A549 treated with Mapracorat at 1 μM for 4 hours (cell line): ENCODE results near the gene FUOM. TPM values are rescaled to one million over a fixed set of nuclear protein-coding genes. Genes with fewer than 3 reads are reported as not detected.

ENCODE experiments used
- total RNA-seq: library from RNA; stranded (reverse); fragments of 200-300 nt; extraction: Qiagen RNA extraction; gene quantifications from 5 replicates; pipeline ENCODE4 v1.2.3, GENCODE V29; 2022

Gene FUOM, protein sequence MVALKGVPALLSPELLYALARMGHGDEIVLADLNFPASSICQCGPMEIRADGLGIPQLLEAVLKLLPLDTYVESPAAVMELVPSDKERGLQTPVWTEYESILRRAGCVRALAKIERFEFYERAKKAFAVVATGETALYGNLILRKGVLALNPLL
- 14.3 to 17.4 TPM (median 16.3 TPM) in 5 replicates for total RNA-seq

DNA sequence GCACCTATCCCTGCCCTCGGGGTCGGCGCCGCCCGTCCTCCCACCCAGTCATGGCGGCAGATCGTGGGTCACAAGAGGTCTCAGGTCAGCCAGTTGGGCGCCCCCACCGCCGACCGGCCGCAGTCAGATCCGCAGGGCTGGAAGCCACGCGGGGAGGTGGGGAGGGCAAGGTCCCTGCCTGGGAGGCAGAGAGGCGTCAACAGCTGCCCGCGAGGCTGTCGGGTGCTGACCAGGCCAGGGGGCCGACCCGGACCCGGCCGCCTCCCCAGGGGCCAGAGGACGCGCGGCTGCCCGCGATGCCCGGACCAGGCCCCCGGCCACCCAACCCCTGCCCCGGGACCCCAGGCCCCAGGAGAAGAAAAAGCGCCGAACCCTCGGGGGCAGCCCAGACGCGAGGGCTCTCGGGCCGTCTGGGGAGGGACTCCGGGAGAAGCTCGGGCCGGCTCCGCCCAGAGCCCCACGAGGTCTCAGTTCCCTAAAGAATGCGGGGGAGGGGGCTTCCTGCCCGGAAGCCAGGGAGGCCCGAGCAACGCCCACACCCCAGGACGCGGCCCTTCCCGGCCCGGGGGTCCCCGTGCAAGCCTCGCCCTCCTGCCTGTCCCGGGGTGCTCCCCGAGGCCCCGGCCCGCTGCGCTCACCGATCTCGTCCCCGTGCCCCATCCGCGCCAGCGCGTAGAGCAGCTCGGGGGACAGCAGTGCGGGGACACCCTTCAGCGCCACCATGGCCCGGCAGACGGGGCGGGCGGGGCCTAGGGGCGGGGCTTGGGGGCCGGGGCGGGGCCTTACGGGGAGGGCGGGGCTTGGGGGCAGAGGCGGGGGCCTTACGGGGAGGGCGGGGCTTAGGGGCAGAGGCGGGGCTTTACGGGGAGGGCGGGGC lies at the start of gene FUOM:
Gene FUOM, minus strand, starts transcription at position 735 of the 877 bp plus-strand sequence. Its CDS starts 12 bp downstream, at position 723.

DNA sequence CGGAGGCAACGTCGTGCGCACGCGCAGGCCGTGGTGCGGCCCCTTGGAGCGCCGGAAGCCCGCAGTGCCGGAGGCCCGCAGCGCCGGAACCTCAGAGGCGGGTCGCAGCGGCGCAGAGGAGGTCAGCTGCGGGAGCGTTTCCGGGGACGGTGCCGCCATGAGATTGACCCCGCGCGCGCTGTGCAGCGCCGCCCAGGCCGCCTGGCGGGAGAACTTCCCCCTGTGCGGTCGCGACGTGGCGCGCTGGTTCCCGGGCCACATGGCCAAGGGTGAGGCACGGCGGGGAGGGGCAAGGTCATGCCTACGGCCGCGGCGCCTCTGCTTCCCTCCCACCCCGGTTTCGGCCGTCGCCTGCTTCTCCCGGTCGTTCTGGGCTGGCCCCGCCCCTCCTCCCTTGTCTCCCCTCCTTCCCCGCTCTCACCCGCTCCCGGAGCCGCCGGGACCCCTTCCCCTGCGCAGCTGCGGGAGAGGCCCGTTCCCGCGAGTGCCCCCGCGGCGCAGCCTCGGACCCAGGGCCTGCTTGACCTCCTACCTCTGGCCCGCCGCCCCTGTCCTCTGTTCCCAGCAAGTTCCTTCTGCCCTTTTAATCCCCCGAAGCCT lies 36.3 kb upstream of the FUOM start, which contains the start of gene MTG1:
Gene MTG1, plus strand, starts transcription at position 94 of the 600 bp plus-strand sequence. Its CDS starts 64 bp downstream, at position 158.

DNA sequence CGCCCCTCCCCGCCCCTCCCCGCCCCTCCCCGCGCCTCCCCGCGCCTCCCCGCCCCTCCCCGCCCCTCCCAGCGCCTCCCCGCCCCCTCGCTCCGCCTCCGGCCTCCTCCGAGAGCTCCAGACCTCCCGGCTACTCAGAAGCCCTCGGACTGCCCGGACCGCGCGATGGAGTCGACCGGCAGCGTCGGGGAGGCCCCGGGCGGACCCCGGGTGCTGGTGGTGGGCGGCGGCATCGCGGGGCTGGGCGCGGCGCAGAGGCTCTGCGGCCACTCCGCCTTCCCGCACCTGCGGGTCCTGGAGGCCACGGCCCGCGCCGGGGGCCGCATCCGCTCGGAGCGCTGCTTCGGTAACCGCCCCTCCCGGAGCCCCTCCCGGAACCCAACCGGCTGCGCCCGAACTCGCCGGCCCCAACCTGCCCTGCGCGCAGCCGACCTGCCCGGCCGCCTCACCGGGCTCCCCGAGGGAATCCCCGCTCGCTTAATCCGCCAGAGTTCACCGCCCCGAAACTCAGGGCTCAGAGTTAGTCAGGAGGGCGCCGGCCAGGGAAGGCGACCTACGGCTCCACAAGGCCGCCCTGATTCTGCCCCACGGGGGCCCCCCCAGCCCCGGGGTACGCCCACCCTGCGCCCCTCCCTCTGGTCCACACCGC lies 21.5 kb upstream of the FUOM start, which contains the start of gene PAOX:
Gene PAOX, plus strand, starts transcription at position 111 of the 649 bp plus-strand sequence. Its CDS starts 55 bp downstream, at position 166.

DNA sequence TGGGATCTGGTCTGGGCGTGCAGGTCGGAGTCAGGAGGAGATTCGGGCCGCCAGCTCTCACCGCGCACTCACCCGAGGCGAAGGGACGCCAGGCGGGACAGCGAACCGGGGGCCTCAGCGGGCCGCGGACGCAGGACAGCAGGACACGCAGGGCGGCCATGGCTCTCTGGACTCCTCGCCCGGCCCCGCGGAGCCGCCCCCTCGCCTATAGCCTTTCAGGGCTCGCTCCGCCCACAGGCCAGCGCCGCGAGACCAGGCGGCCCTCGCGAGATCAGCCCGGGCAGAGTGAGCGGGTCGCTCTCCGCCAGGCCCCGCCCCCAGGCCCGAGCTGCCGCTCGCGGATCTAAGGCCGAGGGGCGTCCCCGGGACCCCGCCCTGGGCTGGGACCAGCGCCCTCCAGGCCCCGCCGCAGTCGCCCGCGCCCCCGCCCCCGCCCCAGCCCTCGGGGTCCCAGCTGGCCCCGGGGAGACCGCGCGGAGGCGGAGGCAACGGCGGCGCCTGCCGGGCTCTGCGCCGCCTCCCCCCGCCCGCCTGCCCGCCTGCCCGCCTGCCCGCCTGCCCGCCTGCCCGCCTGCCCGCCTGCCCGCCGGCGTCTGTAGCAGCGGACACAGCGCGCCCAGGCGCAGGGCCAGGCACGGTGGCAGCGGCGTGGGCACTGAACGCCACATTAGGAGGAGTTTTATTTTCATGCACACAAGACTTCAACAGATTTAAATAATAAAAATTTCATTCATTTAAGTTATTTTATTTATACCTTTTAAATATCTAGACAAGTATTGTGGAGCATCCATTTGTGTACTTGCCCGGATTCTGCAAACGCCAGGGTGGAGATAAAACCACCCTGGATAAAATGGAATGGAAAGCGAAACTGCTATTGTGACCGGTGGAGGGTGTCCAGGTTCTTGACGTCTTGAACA lies 15.6 kb upstream of the FUOM start, which contains the start of gene ECHS1:
Gene ECHS1, minus strand, starts transcription at position 181 of the 917 bp plus-strand sequence. Its CDS starts 21 bp downstream, at position 160.

DNA sequence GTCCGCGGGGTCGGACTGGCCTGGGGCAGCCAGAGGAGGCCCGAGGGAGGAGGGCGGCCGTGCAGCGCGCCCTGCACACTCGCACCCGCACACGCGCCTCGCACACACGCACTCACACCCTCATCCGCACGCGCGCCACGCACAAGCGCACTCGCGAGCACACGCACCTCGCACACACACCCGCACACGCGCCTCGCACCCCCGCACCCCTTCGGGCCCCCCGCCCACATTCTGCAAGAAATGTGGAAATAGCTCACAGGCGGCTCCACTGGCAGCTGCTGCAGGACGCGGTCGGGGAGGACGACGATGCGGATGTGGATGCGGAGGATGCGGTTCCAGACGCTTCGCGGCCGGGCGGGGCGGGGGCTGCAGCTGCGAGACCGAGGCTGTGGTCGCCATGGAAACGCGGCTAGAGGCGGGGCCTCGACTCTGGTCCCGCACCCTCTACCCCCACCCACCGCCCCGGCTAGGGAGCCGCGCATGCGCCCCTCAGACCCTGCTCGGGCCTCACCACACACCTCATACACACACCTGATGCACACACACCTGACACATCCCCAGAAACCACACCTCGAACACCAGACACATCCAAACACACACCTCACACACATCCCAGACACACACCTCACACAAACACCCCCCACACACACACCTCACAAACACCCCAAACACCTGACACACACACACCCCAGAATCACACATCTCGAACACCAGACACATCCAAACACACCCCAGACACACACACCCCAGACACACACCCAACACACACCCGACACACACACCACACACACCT lies 21.0 kb downstream of the FUOM start, which contains the start of gene CALY:
Gene CALY, minus strand, starts transcription at position 320 of the 793 bp plus-strand sequence. CDS start 7,907 bp downstream, outside the sequence.

DNA sequence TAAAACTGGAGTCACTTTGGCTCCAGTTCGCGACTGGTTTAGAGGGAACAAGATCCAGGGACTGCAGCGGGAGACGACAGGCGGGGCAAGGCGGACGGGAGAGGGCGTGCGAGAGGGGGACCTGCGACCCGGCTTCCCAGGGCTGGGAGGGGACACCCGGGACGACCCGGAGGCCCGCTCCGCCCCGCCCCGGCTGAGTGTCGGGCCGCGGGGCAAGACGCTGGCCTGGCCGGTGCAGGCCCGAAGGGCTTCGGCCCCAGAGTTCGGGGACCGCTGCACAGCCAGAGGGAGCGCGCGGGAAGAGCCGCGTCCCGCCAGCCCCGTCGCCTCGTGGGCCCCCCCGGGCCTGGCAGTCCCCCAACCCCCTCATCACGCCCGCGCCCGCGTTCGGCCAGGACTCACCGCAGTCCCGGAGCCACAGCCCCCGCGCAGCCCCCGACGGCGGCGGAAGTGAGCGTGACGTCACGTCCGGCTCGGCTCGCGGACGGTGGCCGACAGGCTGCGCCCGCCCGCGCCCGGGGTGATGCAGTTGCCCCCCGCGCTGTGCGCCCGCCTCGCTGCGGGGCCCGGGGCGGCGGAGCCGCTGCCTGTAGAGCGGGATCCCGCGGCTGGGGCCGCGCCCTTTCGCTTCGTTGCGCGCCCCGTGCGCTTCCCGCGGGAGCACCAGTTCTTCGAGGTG lies 49.3 kb downstream of the FUOM start, which contains the start of the genes TUBGCP2 and ZNF511:
Gene TUBGCP2, minus strand, starts transcription at position 452 of the 679 bp plus-strand sequence. CDS start 5,931 bp downstream, outside the sequence.
Gene ZNF511, plus strand, starts transcription at position 494 of the 679 bp plus-strand sequence. Its CDS starts 30 bp downstream, at position 524.

Other genes with a start within 250 kb of the FUOM start
- 0.77 to 1.9 TPM (median 1.3 TPM) in 5 replicates for gene KNDC1, start 197.8 kb downstream of the FUOM start, total RNA-seq
- gene UTF1, start 127.8 kb downstream of the FUOM start, total RNA-seq = not detected in 5 replicates
- not detected in 5 replicates for gene VENTX, start 120.2 kb downstream of the FUOM start, total RNA-seq
- gene ADAM8, start 81.2 kb downstream of the FUOM start, total RNA-seq = 1.9 to 5.1 TPM (median 2.6 TPM) in 5 replicates
- gene TUBGCP2, start 49.1 kb downstream of the FUOM start, total RNA-seq = 31.3 to 45.9 TPM (median 44.9 TPM) in 5 replicates
- gene ZNF511, start 49.1 kb downstream of the FUOM start, total RNA-seq = 62.5 to 73.0 TPM (median 70.9 TPM) in 5 replicates
- 0.33 to 1.6 TPM (median 0.74 TPM) in 5 replicates for gene CALY, start 21.1 kb downstream of the FUOM start, total RNA-seq
- 0.18 TPM in 1 of 5 replicates, not detected in the others for gene PRAP1, start 10.6 kb downstream of the FUOM start, total RNA-seq
- gene ECHS1, start 15.3 kb upstream of the FUOM start, total RNA-seq = 126 to 155 TPM (median 146 TPM) in 5 replicates
- gene PAOX, start 21.2 kb upstream of the FUOM start, total RNA-seq = 1.5 to 3.1 TPM (median 1.9 TPM) in 5 replicates
- 40.0 to 53.5 TPM (median 52.6 TPM) in 5 replicates for gene MTG1, start 36.1 kb upstream of the FUOM start, total RNA-seq
- gene SPRN, start 66.6 kb upstream of the FUOM start, total RNA-seq = 0.13 to 0.39 TPM (median 0.29 TPM) in 5 replicates
- gene SCART1, start 95.9 kb upstream of the FUOM start, total RNA-seq = 0.07 to 0.24 TPM (median 0.16 TPM) in 5 replicates
- gene CYP2E1, start 169.3 kb upstream of the FUOM start, total RNA-seq = 0.15 to 0.37 TPM (median 0.23 TPM) in 4 of 5 replicates, not detected in the other
- gene SYCE1, start 207.6 kb upstream of the FUOM start, total RNA-seq = not detected in 5 replicates